WERI-Rb-1 (cell line): ENCODE results near the gene FCGR1A.
"Not testable (repeated sequence)": the region's sequence is repeated elsewhere in the genome, so short reads cannot be mapped to it uniquely, and the experiment has no call there.

ENCODE experiments used
- DNase-seq: peaks from one replicate; pipeline ENCODE4 v3.0.0-alpha.2; 2020
- H3K27ac ChIP-seq: fragments of 250-450 bp; sonication (Bioruptor Pico); 2 replicates; pipeline ENCODE4 v1.5.1; 2020; ENCODE audit warnings: mild to moderate bottlenecking, moderate library complexity
- H3K27me3 ChIP-seq: fragments of 250-450 bp; sonication (Bioruptor Pico); 2 replicates; pipeline ENCODE4 v1.5.1; 2021; ENCODE audit warnings: mild to moderate bottlenecking, low read depth, moderate library complexity; ENCODE audit not compliant: insufficient read depth, severe bottlenecking
- H3K36me3 ChIP-seq: fragments of 250-450 bp; sonication (Bioruptor Pico); 2 replicates; pipeline ENCODE4 v1.5.1; 2020; ENCODE audit warnings: mild to moderate bottlenecking, moderate library complexity
- H3K4me3 ChIP-seq: 2 replicates; pipeline ENCODE4 v1.5.1; 2011; ENCODE audit warnings: low read depth, mild to moderate bottlenecking, control low read depth, low read length
- H3K9me3 ChIP-seq: fragments of 250-450 bp; sonication (Bioruptor Pico); 2 replicates; pipeline ENCODE4 v1.5.1; 2021; ENCODE audit warnings: mild to moderate bottlenecking, moderate library complexity; ENCODE audit not compliant: severe bottlenecking

Gene FCGR1A

GRCh38 chr1:149782600-149782999 lies at the start of gene FCGR1A:
TSS of gene FCGR1A (plus strand) at chr1:149782694. CDS start at chr1:149782744, 50 bp downstream.
- not testable (repeated sequence) for H3K27me3 ChIP-seq, H3K36me3 ChIP-seq, H3K4me3 ChIP-seq

GRCh38 chr1:149732781-149733180 lies 49.7 kb upstream of the FCGR1A start:
- not testable (repeated sequence) for H3K9me3 ChIP-seq, H3K36me3 ChIP-seq, H3K27me3 ChIP-seq, H3K4me3 ChIP-seq, DNase-seq, H3K27ac ChIP-seq

More at GRCh38 chr1:149782600-149782999, at the start of gene FCGR1A:
- not testable (repeated sequence) for H3K9me3 ChIP-seq, H3K27ac ChIP-seq, DNase-seq

- H3K4me3 ChIP-seq, H3K27ac ChIP-seq, DNase-seq, H3K27me3 ChIP-seq, H3K9me3 ChIP-seq, H3K36me3 ChIP-seq: not testable (repeated sequence)
Observed at GRCh38 chr1:149734692-149735091, 47.8 kb upstream of the FCGR1A start.

GRCh38 chr1:149740148-149740581 lies 42.3 kb upstream of the FCGR1A start:
- H3K27me3 ChIP-seq, H3K27ac ChIP-seq, H3K36me3 ChIP-seq, H3K4me3 ChIP-seq, DNase-seq, H3K9me3 ChIP-seq: not testable (repeated sequence)

- H3K27me3 ChIP-seq, H3K9me3 ChIP-seq, H3K4me3 ChIP-seq, DNase-seq, H3K36me3 ChIP-seq, H3K27ac ChIP-seq: not testable (repeated sequence)
Observed at GRCh38 chr1:149740590-149741230, 41.8 kb upstream of the FCGR1A start.

GRCh38 chr1:149741914-149742313 lies 40.6 kb upstream of the FCGR1A start:
- not testable (repeated sequence) for H3K27ac ChIP-seq, H3K9me3 ChIP-seq, H3K4me3 ChIP-seq, H3K36me3 ChIP-seq, DNase-seq, H3K27me3 ChIP-seq

GRCh38 chr1:149746463-149747356 lies 35.8 kb upstream of the FCGR1A start:
- H3K4me3 ChIP-seq, H3K36me3 ChIP-seq, H3K27ac ChIP-seq, DNase-seq, H3K27me3 ChIP-seq, H3K9me3 ChIP-seq: not testable (repeated sequence)

GRCh38 chr1:149747359-149748143 lies 34.9 kb upstream of the FCGR1A start:
- not testable (repeated sequence) for H3K27ac ChIP-seq, H3K36me3 ChIP-seq, H3K4me3 ChIP-seq, H3K9me3 ChIP-seq, H3K27me3 ChIP-seq, DNase-seq

GRCh38 chr1:149748144-149748500 lies 34.4 kb upstream of the FCGR1A start:
- H3K27me3 ChIP-seq, H3K27ac ChIP-seq, H3K36me3 ChIP-seq, H3K4me3 ChIP-seq, DNase-seq, H3K9me3 ChIP-seq: not testable (repeated sequence)

GRCh38 chr1:149750562-149750961 lies 31.9 kb upstream of the FCGR1A start:
- H3K36me3 ChIP-seq, H3K27me3 ChIP-seq, DNase-seq, H3K27ac ChIP-seq, H3K9me3 ChIP-seq, H3K4me3 ChIP-seq: not testable (repeated sequence)

- H3K27me3 ChIP-seq, H3K4me3 ChIP-seq, H3K36me3 ChIP-seq, H3K9me3 ChIP-seq, H3K27ac ChIP-seq, DNase-seq: not testable (repeated sequence)
Observed at GRCh38 chr1:149752186-149752585, 30.3 kb upstream of the FCGR1A start.

- not testable (repeated sequence) for H3K27me3 ChIP-seq, H3K27ac ChIP-seq, H3K9me3 ChIP-seq, H3K36me3 ChIP-seq, DNase-seq, H3K4me3 ChIP-seq
Observed at GRCh38 chr1:149753466-149753865, 29.0 kb upstream of the FCGR1A start.

- H3K36me3 ChIP-seq, H3K27me3 ChIP-seq, H3K9me3 ChIP-seq, DNase-seq, H3K4me3 ChIP-seq, H3K27ac ChIP-seq: not testable (repeated sequence)
Observed at GRCh38 chr1:149755294-149755693, 27.2 kb upstream of the FCGR1A start.

GRCh38 chr1:149762294-149762693 lies 20.2 kb upstream of the FCGR1A start:
- H3K36me3 ChIP-seq, H3K4me3 ChIP-seq, H3K27me3 ChIP-seq, H3K9me3 ChIP-seq, H3K27ac ChIP-seq, DNase-seq: not testable (repeated sequence)
